ENCODE measurements around the gene MRPL45.

DNA sequence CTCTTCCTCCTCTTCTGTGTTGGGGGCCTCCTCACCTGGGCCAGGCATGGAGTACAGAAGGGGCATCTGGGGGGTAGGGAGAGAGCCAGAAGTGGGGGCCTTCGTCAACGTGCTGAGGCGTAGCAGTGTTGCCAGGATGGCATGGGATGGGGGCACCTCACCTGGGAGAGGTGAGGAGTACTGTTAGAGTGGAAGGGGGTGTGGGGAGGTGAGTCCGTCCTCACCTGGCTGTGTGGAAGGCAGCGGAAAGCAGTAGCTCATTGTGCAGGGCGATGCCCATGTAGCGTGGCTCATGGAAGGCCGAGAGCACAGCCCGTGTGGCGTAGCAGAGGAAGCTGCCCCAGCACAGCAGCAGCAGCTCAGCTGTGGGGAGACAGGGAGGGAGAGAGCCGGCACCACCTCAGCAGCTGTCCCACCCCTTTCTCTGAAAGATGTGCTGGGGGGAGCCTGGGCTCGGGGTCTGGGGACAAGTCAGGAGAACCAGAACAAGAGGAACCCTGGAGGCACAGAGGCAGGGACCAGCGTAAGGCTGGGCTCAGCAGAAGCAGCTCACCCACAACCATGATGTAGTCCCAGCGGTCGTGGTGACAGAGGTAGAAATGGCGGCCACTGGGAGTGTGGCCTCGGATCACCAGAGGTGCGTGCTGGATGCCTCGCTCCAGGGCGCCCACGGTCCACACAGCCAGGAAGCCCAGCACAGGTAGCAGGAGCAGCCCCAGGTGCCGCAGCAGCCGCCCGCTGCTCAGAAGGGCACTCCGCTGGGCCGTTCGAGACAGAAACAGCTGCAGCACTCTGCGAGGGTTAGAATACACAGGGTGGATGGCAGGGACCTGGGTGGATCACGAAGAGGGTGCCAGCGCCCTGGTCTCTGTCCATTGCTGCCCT lies 37.8 kb downstream of the MRPL45 start:
- no peak for TF ChIP-seq CTCF (IDR thresholded peaks at IDR 0.05; ENCODE audit: extremely low read depth in 1 of 2, insufficient read depth in 1 of 2, low read depth in 1 of 2, low read length in 2 of 2)
- no peak for TF ChIP-seq EZH2 (IDR thresholded peaks at IDR 0.05; ENCODE audit: borderline replicate concordance, low read depth, low read length, severe bottlenecking)
- no peak for TF ChIP-seq FOS (IDR thresholded peaks at IDR 0.05; ENCODE audit: borderline replicate concordance, insufficient read depth, low read length)
- TF ChIP-seq POLR2AphosphoS5 (IDR thresholded peaks at IDR 0.05; ENCODE audit: insufficient read depth, low read depth, low read length) = no peak
- TF ChIP-seq POLR2A (IDR thresholded peaks at IDR 0.05; ENCODE audit: low read depth, low read length) = no peak
- TF ChIP-seq MYC (IDR thresholded peaks at IDR 0.05; ENCODE audit: low read depth, low read length) = no peak
- TF ChIP-seq JUN (IDR thresholded peaks at IDR 0.05; ENCODE audit: borderline replicate concordance, insufficient read depth, insufficient read length, low read depth) = no peak
- TF ChIP-seq, protein P1, sequence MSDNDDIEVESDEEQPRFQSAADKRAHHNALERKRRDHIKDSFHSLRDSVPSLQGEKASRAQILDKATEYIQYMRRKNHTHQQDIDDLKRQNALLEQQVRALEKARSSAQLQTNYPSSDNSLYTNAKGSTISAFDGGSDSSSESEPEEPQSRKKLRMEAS (IDR thresholded peaks at IDR 0.05; ENCODE audit: insufficient read depth, insufficient read length) = no peak
- TF ChIP-seq GATA2 (IDR thresholded peaks at IDR 0.05; ENCODE audit: insufficient read depth, insufficient read length, low read depth, low read length) = no peak

Data from endothelial cell of umbilical vein (primary cell).